ENCODE measurements around the gene LOXL1. TPM values are rescaled to one million over a fixed set of nuclear protein-coding genes. Genes with fewer than 3 reads are reported as not detected.
A peak's percentile ranks its signal among the peaks of the same experiment; 100 is the strongest.

Gene LOXL1
- total and polyA plus RNA-seq, 2 of the 4 experiments (the other 2 are of a cell fraction) = 148 to 332 TPM

DNA sequence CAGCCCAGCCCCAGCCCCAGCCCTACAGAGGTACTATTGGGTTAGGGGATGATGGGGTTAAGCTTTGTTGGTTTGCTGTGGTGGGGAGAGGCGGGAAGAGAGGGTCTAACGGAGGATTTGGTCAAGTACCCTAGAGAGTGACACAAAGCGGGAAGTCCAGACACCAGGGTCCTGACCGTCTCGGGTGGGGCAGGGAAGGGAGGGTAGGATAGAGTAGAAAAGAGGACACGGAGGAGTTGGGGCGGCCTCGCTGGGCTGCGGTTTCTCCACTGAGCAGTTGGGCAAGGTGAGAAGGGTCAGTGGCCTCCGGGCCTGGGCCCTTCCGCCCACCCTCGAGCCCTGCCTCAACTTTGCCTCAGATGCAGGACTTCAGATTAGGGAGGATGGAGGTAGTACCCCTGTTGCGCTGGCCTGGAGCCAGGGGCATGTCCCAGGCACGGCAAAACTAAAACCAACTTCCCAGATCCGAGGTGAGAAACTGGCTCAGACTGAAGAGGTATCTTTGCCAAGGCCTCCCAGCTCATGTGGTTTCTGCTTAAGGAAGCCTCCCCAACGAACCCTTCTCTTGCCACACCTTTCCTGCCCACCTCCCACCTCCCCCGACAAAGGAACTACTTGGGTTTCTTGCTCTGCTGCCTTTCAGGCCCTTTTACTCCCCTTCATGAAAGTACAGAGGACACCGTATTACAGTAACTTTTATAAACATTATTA, 68.8 kb downstream of the LOXL1 start:
- Histone ChIP-seq H4K20me1 (ENCODE audit: insufficient read depth, low read length) (peaks cover 11% of the 10 kb centered on the region; the same call in 1 of the 2 replicates), H3K27me3 (ENCODE audit: control insufficient read depth, insufficient read depth, low read length) (no peaks in the 10 kb centered on the region), H3K36me3 (ENCODE audit: control insufficient read depth, insufficient read depth, low read length) (peaks cover 8% of the 10 kb centered on the region), H4K91ac (ENCODE audit: insufficient read depth, low read depth, low read length) (peak overlapping the region; percentile 80), H3K9me3 (ENCODE audit: control insufficient read depth, insufficient read depth, low read length) (no peaks in the 10 kb centered on the region), H3K4me3 (ENCODE audit: insufficient read depth, low read depth, low read length) (peak overlapping the region; percentile 52), H3K56ac (ENCODE audit: extremely low read depth, insufficient read depth, low read length) (peak overlapping the region; percentile 58), H2AK9ac (replicated peaks; ENCODE audit: low read depth, low read length, poor library complexity) (peak overlapping the region; percentile 94), H3K27ac (ENCODE audit: insufficient read depth, low read length) (peak overlapping the region; percentile 80), H2BK20ac (ENCODE audit: low read depth, low read length) (no peak overlapping the region), H3K4ac (ENCODE audit: low read depth, low read length) (peak overlapping the region; percentile 87), H3K14ac (replicated peaks; ENCODE audit: low read depth, low read length) (peak overlapping the region; percentile 83), H2BK15ac (ENCODE audit: low read depth, low read length) (0 out of 3 replicates have a peak overlapping the region, but pooled peaks have one; percentile 3), H3K9me1 (ENCODE audit: insufficient read depth, low read length) (peaks cover 19% of the 10 kb centered on the region), H4K5ac (ENCODE audit: low read depth, low read length) (peak overlapping the region; percentile 24), H2AFZ (replicated peaks; ENCODE audit: low read length, poor library complexity) (peak overlapping the region; percentile 76), H3K79me1 (ENCODE audit: low read depth in 1 of 2, low read length in 2 of 2) (peaks cover 19 to 81% of the 10 kb centered on the region in 2 experiments; a peak in 3 of 4 replicates), H3K23ac (ENCODE audit: low read depth, low read length) (peak overlapping the region; percentile 93), H4K8ac (ENCODE audit: low read depth in 2 of 2, low read length in 2 of 2) (peak overlapping the region; percentile 45 to 74), H2BK120ac (ENCODE audit: low read depth, low read length) (peak overlapping the region; percentile 34), H3K4me1 (ENCODE audit: control insufficient read depth, insufficient read depth, low read length) (peaks cover 10% of the 10 kb centered on the region), H3K18ac (ENCODE audit: low read depth, low read length) (peak overlapping the region; percentile 27), H3K4me2 (ENCODE audit: low read depth, low read length) (peak overlapping the region; percentile 97), H2BK5ac (ENCODE audit: low read depth, low read length, poor library complexity, severe bottlenecking) (peak overlapping the region; percentile 68), H3K9ac (ENCODE audit: low read depth, low read length) (peak overlapping the region; percentile 89), H2AK5ac (ENCODE audit: low read depth, low read length) (peak overlapping the region; percentile 76)
- ATAC-seq (ENCODE audit: low read depth) (peak; percentile 3), DNase-seq (no peak)
- ChIA-PET CTCF (interaction anchor here (0.9 to 1.5 kb wide), 5 partner anchors 9 to 59 kb away, joined by 3 to 4 read pairs (median 4); no protein-coding TSS in a partner anchor), POLR2A (ENCODE audit: unreplicated experiment) (interaction anchor here (1.4 kb wide), 1 partner anchor 12 kb away, joined by 5 read pairs; no protein-coding TSS in a partner anchor)
- in situ Hi-C loops (cut with MboI; ENCODE audit: low sequenced_read_pairs) (loop anchor here (5.0 kb wide), 1 partner anchor 42 kb away; no protein-coding TSS in a partner anchor), dilution Hi-C loops (cut with HindIII; ENCODE audit: low sequenced_read_pairs, unreplicated experiment) (no loop called here), intact Hi-C loops (cut with micrococcal nuclease) (loop anchor here (5.0 kb wide), 1 partner anchor 32 kb away; no protein-coding TSS in a partner anchor)
- WGBS, 2 experiments (ENCODE audit: extremely low coverage in 2 of 2, insufficient read length in 1 of 2) = 0% methylated on average over 3 of the region's 18 CpGs; no CpG with 5 or more reads in 1 of the 2 experiments
- BruUV-seq (replicated peaks) = no TSS peak
- TF ChIP-seq CEBPB (IDR thresholded peaks at IDR 0.05; ENCODE audit: low read depth, low read length) (no peak), CHD1 (IDR thresholded peaks at IDR 0.05; ENCODE audit: low read depth, low read length) (no peak), SMC3 (IDR thresholded peaks at IDR 0.05; ENCODE audit: low read depth, low read length) (no peak)
- TF ChIP-seq, protein P1, sequence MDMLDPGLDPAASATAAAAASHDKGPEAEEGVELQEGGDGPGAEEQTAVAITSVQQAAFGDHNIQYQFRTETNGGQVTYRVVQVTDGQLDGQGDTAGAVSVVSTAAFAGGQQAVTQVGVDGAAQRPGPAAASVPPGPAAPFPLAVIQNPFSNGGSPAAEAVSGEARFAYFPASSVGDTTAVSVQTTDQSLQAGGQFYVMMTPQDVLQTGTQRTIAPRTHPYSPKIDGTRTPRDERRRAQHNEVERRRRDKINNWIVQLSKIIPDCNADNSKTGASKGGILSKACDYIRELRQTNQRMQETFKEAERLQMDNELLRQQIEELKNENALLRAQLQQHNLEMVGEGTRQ (IDR thresholded peaks at IDR 0.05; ENCODE audit: low read depth, low read length) = no peak
